ENCODE results near the gene LPP. TPM values are rescaled to one million over a fixed set of nuclear protein-coding genes. Genes with fewer than 3 reads are reported as not detected.

LPP gene
- total and polyA plus RNA-seq, 5 donors = 14.5 to 205 (median 159) TPM

DNA sequence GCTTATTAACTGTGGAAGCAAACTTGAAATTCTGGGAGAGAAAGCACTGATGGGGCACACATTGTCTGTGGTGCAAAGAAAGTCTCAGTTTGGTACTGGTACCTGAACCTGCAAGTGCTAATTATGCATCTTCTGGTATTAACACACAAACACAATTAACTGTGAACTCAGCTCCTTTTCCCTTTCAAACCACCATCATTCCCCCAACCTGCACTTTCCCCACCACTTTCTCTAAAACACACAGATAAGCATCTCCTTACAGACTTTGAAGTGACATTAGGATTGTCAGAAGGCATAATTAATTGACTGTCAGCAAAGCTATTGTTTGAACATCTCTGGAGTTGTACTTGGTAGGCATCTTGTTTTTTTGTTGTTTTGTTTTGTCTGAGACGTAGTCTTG lies 565.6 kb downstream of the LPP start:
- H3K4me3 ChIP-seq (ENCODE audit: low read length) = no peak overlapping the region
- intact Hi-C loops (cut with DNase I) = no loop called here
- no peaks in the 10 kb centered on the region for H3K27me3 ChIP-seq (ENCODE audit: control insufficient read depth, insufficient read depth)
- ATAC-seq (no peak), DNase-seq (no peak)
- H3K4me1 ChIP-seq (ENCODE audit: control insufficient read depth, insufficient read depth, low read length) = no peaks in the 10 kb centered on the region
- H3K27ac ChIP-seq (ENCODE audit: low read length) = no peak overlapping the region
- 63% methylated on average over 1 of the region's 1 CpG for WGBS
- H3K9me3 ChIP-seq (ENCODE audit: control insufficient read depth, low read length) = no peaks in the 10 kb centered on the region

DNA sequence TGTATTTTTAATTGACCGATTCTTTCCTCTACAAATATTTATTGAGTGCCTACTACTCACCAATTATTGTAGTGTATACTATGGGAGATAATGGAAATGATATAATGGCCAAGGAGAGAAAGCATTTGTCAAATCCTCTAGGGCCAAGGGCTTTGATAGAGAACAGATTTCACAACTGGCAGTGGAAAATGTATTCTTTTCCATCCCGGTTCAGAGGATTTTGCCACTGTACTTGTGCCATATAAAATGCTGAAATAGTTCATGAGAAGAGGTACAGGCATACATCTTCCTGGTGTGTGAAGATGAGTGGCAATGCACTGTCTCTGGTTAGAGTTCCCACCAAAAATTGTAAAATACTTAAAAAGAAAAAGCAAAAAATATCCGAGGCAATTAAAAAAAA lies 566.3 kb downstream of the LPP start:
- 52% methylated on average over 3 of the region's 3 CpGs for whole genome bisulfite sequencing
- H3K4me3 ChIP-seq (ENCODE audit: low read length) = no peak overlapping the region
- H3K4me1 ChIP-seq (ENCODE audit: control insufficient read depth, insufficient read depth, low read length) = no peaks in the 10 kb centered on the region
- no peaks in the 10 kb centered on the region for H3K9me3 ChIP-seq (ENCODE audit: control insufficient read depth, low read length)
- intact Hi-C loops (cut with DNase I) = no loop called here
- ATAC-seq (no peak), DNase-seq (no peak)
- no peak overlapping the region for H3K27ac ChIP-seq (ENCODE audit: low read length)
- no peaks in the 10 kb centered on the region for H3K27me3 ChIP-seq (ENCODE audit: control insufficient read depth, insufficient read depth)

DNA sequence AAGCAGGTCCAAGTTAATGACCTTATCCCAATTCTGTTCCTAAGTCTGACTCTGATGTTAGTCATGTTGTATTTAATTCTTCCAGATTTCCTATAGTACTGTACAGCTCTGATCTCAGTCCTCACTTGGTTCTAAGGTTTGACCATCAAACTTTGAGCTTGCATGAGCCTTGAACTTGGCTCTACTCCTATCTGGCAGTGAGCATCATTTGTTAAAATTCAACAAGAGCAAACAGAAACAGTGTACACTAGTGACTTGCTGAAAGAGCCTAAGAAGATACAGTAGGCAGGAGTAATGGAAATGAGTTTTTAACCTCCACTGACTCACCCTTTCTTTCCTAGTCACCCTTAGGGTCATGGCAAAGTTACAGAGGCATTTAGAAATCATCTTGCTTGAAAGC lies 566.7 kb downstream of the LPP start:
- Histone ChIP-seq H3K4me3 (ENCODE audit: low read length) (no peak overlapping the region), H3K4me1 (ENCODE audit: control insufficient read depth, insufficient read depth, low read length) (no peaks in the 10 kb centered on the region), H3K9me3 (ENCODE audit: control insufficient read depth, low read length) (no peaks in the 10 kb centered on the region), H3K27ac (ENCODE audit: low read length) (no peak overlapping the region), H3K27me3 (ENCODE audit: control insufficient read depth, insufficient read depth) (no peaks in the 10 kb centered on the region)
- DNase-seq (no peak), ATAC-seq (peak in 1 of 2 donors; percentile 28)
- intact Hi-C loops (cut with DNase I) = no loop called here

DNA sequence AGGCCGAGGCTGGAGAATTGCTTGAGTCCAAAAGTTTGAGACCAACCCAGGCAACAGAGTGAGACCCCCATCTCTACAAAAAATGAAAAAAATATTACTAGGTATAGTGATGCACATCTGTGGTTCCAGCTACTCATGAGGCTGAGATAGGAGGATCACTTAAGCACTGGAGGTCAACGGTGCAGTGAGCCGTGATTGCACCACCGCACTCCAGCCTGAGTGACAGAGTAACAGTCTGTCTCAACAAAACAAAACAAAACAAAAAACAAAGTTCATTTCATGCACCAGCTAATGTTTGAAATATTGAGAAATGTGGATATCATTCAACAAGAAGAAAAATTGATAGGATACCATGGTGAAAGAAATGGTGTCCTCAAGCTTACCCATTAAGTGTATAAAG lies 567.4 kb downstream of the LPP start:
- Histone ChIP-seq H3K4me1 (ENCODE audit: control insufficient read depth, insufficient read depth, low read length) (peaks cover 1% of the 10 kb centered on the region), H3K27ac (ENCODE audit: low read length) (no peak overlapping the region), H3K4me3 (ENCODE audit: low read length) (no peak overlapping the region), H3K27me3 (ENCODE audit: control insufficient read depth, insufficient read depth) (no peaks in the 10 kb centered on the region), H3K9me3 (ENCODE audit: control insufficient read depth, low read length) (no peaks in the 10 kb centered on the region)
- 96% methylated on average over 4 of the region's 4 CpGs for WGBS
- ATAC-seq = no peak
- no peak for DNase-seq
- intact Hi-C loops (cut with DNase I) = no loop called here

DNA sequence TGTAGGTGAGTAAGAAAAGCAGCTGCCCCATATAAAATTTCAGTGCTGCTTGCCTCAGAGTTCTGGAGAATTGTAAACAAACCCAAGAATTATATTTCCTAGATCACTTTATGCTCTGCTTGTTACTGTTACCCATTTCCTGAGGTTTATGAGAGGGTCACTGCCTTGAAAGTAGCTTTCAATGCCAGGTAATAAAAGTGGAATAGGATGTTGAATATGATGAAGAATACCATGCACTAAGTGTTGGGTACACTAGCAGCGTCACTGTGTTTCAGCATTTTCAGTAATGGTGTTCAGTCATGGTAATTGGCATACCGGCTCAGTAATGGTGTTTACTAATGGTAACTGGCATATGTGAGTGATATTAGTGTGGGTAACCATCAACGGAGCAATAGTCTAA lies 568.0 kb downstream of the LPP start:
- intact Hi-C loops (cut with DNase I) = no loop called here
- 97% methylated on average over 3 of the region's 3 CpGs for WGBS
- H3K9me3 ChIP-seq (ENCODE audit: control insufficient read depth, low read length) = no peaks in the 10 kb centered on the region
- H3K27me3 ChIP-seq (ENCODE audit: control insufficient read depth, insufficient read depth) = no peaks in the 10 kb centered on the region
- no peak for DNase-seq
- peaks cover 1% of the 10 kb centered on the region for H3K4me1 ChIP-seq (ENCODE audit: control insufficient read depth, insufficient read depth, low read length)
- ATAC-seq = no peak
- no peak overlapping the region for H3K4me3 ChIP-seq (ENCODE audit: low read length)
- H3K27ac ChIP-seq (ENCODE audit: low read length) = no peak overlapping the region

DNA sequence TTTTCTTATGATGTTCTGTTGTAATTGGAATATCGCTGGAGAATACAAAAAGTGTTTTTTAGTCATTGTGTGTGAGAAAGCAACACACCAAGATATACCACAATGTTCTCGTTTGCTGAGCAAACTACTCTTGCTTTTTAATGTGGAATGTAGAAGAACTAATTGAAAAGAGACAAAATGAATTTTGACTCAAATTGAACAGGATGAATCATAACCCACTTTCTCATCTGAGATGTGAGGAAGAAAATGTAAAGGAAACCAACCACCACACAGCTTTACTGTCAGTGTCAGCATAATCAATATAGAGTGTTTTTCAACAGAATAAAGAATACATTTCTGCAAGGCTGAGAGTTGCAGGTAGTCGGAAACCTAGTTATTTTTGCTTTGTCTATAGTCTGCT lies 569.0 kb downstream of the LPP start:
- 92% methylated on average over 3 of the region's 3 CpGs for whole genome bisulfite sequencing
- Histone ChIP-seq H3K4me3 (ENCODE audit: low read length) (no peak overlapping the region), H3K27ac (ENCODE audit: low read length) (no peak overlapping the region), H3K9me3 (ENCODE audit: control insufficient read depth, low read length) (no peaks in the 10 kb centered on the region), H3K4me1 (ENCODE audit: control insufficient read depth, insufficient read depth, low read length) (peaks cover 1% of the 10 kb centered on the region), H3K27me3 (ENCODE audit: control insufficient read depth, insufficient read depth) (no peaks in the 10 kb centered on the region)
- intact Hi-C loops (cut with DNase I) = no loop called here
- ATAC-seq = no peak
- DNase-seq = no peak

DNA sequence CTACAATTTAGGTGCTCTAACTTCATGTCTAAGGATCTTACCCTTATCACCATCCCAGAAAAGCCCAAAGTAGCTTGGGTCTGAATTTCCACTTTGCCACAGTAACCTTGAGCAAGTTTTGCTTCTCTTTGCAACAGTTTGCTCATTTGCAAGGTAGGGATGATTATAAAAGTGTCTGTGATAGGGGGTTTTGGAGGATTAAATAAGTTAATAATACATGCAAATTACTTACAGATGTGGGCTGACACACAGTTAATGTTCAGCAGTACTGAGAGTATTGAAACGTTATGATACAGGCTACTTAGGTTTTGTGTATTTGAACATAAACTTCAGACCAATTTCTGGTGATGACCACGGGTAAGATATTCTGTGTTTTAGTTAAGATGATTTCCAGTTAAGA lies 573.1 kb downstream of the LPP start:
- no peaks in the 10 kb centered on the region for H3K27me3 ChIP-seq (ENCODE audit: control insufficient read depth, insufficient read depth)
- H3K27ac ChIP-seq (ENCODE audit: low read length) = no peak overlapping the region
- intact Hi-C loops (cut with DNase I) = no loop called here
- WGBS = 78% methylated on average over 2 of the region's 2 CpGs
- H3K4me3 ChIP-seq (ENCODE audit: low read length) = no peak overlapping the region
- peaks cover 1% of the 10 kb centered on the region for H3K4me1 ChIP-seq (ENCODE audit: control insufficient read depth, insufficient read depth, low read length)
- ATAC-seq = no peak
- no peak for DNase-seq
- no peaks in the 10 kb centered on the region for H3K9me3 ChIP-seq (ENCODE audit: control insufficient read depth, low read length)

DNA sequence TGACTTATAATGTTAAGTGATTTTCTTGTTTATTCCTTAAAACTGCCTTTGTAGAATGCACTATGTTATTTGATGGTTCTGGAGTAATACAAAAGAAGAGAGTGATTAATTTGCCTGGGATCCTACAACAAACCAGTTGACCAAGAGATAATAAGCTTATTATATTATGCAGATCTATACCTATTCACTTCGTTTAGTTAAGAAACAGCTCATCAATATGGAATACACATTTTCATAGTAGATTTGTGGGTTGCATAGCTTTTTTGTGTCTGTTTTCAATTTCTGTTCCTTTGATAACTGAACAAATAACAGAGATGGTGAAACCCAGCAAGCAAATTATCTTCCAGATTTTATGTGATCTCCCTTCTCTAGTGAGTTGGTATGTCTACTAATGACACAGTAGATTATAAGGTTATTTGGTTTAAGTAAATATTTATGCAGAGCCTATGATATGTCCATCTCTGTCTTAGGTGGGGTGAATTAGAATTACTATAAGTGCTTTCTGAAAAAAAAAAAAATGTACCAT lies 574.5 kb downstream of the LPP start:
- WGBS = 0% methylated on average over 1 of the region's 1 CpG
- ATAC-seq (no peak), DNase-seq (no peak)
- Histone ChIP-seq H3K27me3 (ENCODE audit: control insufficient read depth, insufficient read depth) (no peaks in the 10 kb centered on the region), H3K9me3 (ENCODE audit: control insufficient read depth, low read length) (no peaks in the 10 kb centered on the region), H3K4me3 (ENCODE audit: low read length) (no peak overlapping the region), H3K27ac (ENCODE audit: low read length) (no peak overlapping the region), H3K4me1 (ENCODE audit: control insufficient read depth, insufficient read depth, low read length) (peaks cover 1% of the 10 kb centered on the region)
- intact Hi-C loops (cut with DNase I) = no loop called here

DNA sequence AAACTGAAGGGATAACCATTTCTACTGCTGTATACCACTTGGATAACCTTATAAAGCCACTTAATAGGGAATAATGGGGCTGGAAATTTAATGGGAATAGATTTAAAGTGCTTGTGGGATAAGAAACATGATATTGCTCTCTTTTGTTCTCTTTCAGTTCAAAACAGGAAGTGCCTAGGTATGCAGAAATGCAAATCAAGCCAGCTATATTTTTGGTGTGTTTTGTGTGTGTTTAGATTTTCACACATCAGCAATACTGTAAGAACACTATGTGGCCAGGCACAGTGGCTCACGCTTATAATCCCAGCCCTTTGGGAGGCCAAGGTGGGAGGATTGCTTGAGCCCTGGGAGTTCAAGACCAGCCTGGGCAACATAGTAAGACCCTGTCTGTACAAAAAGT lies 575.5 kb downstream of the LPP start:
- Histone ChIP-seq H3K27ac (ENCODE audit: low read length) (no peak overlapping the region), H3K4me3 (ENCODE audit: low read length) (no peak overlapping the region), H3K9me3 (ENCODE audit: control insufficient read depth, low read length) (no peaks in the 10 kb centered on the region), H3K4me1 (ENCODE audit: control insufficient read depth, insufficient read depth, low read length) (peaks cover 3% of the 10 kb centered on the region), H3K27me3 (ENCODE audit: control insufficient read depth, insufficient read depth) (no peaks in the 10 kb centered on the region)
- ATAC-seq = no peak
- intact Hi-C loops (cut with DNase I) = no loop called here
- DNase-seq = no peak
- WGBS = 98% methylated on average over 1 of the region's 1 CpG

DNA sequence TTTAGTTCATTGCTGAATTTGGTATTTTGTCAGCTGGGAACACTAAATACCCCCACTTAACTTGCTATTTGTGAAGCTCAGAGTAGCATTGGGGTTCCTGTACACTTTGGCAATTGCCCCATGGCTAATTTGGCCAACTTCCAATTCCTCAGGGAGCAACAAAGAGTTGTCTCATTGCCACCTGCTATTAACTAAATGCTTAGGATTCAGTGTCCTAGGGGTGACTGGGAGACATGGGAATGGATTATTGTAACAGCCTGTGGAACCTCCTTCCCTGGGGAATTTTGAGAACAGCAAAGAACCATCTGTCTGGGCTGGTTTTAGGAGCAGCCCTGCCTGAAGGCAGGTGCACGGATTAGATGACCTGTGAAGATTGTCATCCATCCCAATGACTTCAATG lies 580.4 kb downstream of the LPP start:
- 51% methylated on average over 1 of the region's 1 CpG for WGBS
- Histone ChIP-seq H3K4me3 (ENCODE audit: low read length) (no peak overlapping the region), H3K9me3 (ENCODE audit: control insufficient read depth, low read length) (no peaks in the 10 kb centered on the region), H3K27ac (ENCODE audit: low read length) (no peak overlapping the region), H3K4me1 (ENCODE audit: control insufficient read depth, insufficient read depth, low read length) (peaks cover 5% of the 10 kb centered on the region), H3K27me3 (ENCODE audit: control insufficient read depth, insufficient read depth) (no peaks in the 10 kb centered on the region)
- ATAC-seq = peak in 1 of 2 donors; percentile 14
- no peak for DNase-seq
- intact Hi-C loops (cut with DNase I) = no loop called here

DNA sequence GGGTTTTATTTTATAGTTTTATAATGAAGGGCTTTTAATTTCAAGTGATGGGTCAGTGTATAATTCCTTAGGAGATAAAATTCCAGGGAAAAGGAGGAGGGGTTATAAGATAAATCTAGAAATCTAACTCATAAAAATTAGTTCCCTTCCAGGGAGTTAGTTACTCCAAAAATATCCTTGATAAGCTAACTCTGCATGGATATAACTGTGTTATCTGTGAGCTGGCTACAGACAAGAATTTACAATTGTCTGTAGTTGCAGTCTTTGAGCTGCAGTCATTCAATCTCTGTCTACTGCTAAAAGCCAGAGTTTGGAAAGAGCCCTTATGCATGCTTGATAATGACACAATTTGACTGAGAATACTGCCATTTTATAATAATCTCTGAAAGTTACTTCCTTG lies 585.6 kb downstream of the LPP start:
- Histone ChIP-seq H3K27me3 (ENCODE audit: control insufficient read depth, insufficient read depth) (no peaks in the 10 kb centered on the region), H3K4me1 (ENCODE audit: control insufficient read depth, insufficient read depth, low read length) (peaks cover 5% of the 10 kb centered on the region), H3K27ac (ENCODE audit: low read length) (no peak overlapping the region), H3K4me3 (ENCODE audit: low read length) (no peak overlapping the region), H3K9me3 (ENCODE audit: control insufficient read depth, low read length) (no peaks in the 10 kb centered on the region)
- ATAC-seq (peak; percentile 31 to 61), DNase-seq (no peak)
- intact Hi-C loops (cut with DNase I) = no loop called here

DNA sequence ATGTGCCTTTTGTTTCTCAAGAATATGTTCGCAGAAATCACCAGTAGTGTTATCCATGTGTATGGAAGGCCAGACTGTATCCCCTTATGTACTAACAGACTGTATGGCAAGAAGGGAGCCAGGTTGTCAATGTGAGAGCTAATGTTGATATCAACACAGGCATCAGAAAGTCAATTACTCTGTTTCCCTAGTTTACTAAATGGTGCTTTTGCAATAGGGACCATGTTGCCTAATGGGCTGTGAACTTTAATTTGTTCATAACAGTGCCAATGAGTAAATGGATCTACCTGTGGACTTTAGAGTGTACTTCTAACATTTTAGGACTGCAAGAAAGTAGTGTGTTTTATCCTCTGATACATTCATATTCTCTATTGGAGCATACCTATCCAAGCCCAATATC lies 586.1 kb downstream of the LPP start:
- Histone ChIP-seq H3K27me3 (ENCODE audit: control insufficient read depth, insufficient read depth) (no peaks in the 10 kb centered on the region), H3K9me3 (ENCODE audit: control insufficient read depth, low read length) (no peaks in the 10 kb centered on the region), H3K4me3 (ENCODE audit: low read length) (no peak overlapping the region), H3K27ac (ENCODE audit: low read length) (no peak overlapping the region), H3K4me1 (ENCODE audit: control insufficient read depth, insufficient read depth, low read length) (peaks cover 4% of the 10 kb centered on the region)
- ATAC-seq (no peak), DNase-seq (no peak)
- intact Hi-C loops (cut with DNase I) = no loop called here
- 78% methylated on average over 1 of the region's 1 CpG for WGBS
